Erythroblast (primary cell): ENCODE results near the gene TTC28.
"Not testable (repeated sequence)": the region's sequence is repeated elsewhere in the genome, so short reads cannot be mapped to it uniquely, and the experiment has no call there.

ENCODE experiments used
- DNase-seq, 2 experiments: peaks; one replicate each; lab custom pipeline; 2025; lab: John Stamatoyannopoulos, UW
- GATA1 ChIP-seq: IDR thresholded peaks from 2 replicates; pipeline ENCODE4 v1.6.1; 2011; ENCODE audit warnings: low read depth, mild to moderate bottlenecking, control low read depth, low read length, moderate library complexity
- POLR2A ChIP-seq: IDR thresholded peaks from 2 replicates; pipeline ENCODE4 v1.6.1; 2011; ENCODE audit warnings: mild to moderate bottlenecking, low read length

TTC28 gene

DNA sequence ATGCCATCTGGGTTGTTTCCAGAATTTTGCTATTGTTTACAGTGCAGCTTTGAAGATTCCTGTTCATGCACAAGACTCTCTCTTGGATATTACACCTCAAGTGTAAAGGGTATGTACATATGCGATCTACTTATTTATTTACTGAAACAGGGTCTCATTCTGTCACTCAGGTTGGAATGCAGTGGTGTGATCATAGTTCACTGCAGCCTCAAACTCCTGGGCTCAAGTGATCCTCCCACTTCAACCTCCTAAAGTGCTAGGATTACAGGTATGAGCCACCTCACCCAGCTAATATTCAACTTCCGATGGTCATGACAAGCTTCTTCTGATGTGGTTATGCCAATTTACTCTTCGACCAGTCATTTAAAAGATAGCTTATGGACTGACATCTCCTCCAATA lies 602.5 kb downstream of the TTC28 start:
- DNase-seq, result no peak
- TF ChIP-seq GATA1 (no peak), POLR2A (no peak)

DNA sequence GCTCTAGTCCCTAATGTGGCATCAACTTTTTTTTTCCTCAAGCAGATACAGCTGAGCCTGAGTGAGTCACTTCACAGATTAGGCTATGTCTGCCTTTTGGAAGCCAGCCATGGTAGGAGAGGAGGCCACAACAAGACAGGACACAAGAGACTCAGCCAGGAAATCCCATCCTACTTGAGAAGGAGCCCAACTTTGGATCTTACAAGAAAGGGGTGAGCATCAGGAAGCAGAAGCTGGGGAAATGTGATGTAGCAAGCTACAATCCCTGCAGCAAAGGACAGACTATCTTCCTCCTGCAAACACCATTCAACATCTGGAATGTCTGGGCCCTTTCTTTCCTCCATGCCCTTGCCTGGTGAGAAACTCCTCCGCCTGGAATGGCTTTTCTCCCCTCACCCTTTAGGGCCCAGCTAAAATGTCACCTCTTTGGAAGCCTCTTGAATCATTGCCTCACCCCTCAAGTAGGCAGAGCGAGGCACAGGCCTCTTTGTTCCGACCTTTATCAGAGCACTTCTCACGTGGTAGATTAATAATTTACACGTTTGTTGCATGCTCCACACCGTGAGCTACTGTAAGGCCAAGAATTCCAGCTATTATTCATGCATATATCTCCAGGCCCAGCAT lies 604.2 kb downstream of the TTC28 start:
- no peak for TF ChIP-seq POLR2A
- no peak for TF ChIP-seq GATA1
- DNase-seq, result peak in 1 of 2 experiments; percentile 8

DNA sequence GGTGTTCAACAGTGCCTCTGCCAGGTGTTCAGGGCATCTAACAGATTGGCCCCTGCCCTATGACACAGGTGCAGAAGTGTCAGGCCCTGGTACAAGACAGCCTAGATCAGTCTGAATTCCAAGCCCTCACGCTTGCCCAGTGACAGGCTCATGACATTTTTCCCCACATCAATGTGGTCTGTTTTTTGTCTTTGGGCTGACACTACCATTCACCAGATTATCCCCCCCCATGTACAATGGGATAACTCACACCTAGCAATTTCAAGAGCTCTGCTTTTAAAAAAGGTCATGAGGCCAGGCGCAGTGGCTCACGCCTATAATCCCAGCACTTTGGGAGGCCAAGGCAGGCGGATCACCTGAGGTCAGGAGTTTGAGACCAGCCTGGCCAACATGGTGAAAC lies 605.1 kb downstream of the TTC28 start:
- DNase-seq, result no peak
- TF ChIP-seq GATA1, result no peak
- no peak for TF ChIP-seq POLR2A

DNA sequence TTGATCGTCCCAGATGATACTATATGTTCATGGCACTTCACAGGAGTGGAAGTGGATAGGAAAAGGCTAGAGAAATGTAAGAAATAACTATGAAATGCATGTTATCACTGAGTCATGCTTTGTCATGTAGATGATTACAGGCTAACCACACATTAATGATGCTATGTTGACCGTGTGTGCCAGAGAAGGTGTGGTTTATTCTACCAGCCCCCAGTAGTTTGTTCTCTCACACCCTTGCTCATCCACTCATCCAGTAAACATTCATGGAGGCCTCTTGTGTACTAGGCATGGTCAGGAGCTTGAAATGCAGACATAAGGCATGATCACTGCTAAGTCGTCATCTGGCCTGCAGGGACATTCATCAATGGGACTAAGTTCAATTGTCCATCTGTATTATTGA lies 607.6 kb downstream of the TTC28 start:
- TF ChIP-seq GATA1 (no peak), POLR2A (no peak)

DNA sequence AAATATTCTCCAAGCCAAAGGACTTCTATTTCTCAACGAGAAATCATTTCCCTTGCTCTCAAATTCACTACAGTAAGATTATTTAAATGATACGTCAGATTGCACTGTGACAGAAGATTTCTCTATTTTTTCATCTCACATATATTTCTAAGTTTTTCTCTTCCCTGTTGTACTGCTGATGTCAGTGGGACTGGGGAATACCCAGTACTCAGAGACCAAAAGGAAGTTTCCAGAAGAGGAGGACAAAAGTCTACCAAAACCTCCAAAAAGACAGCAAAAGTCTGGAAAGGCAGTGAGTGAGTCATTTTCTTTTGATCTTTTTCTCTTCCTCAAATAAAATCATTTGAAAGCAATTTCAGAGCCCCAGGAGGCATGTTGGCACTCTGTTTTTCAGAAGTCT lies 610.8 kb downstream of the TTC28 start:
- no peak for DNase-seq
- TF ChIP-seq GATA1 (no peak), POLR2A (no peak)

More for the DNA sequence above, 607.6 kb downstream of the TTC28 start:
- DNase-seq, result peak; percentile 7 to 38

DNA sequence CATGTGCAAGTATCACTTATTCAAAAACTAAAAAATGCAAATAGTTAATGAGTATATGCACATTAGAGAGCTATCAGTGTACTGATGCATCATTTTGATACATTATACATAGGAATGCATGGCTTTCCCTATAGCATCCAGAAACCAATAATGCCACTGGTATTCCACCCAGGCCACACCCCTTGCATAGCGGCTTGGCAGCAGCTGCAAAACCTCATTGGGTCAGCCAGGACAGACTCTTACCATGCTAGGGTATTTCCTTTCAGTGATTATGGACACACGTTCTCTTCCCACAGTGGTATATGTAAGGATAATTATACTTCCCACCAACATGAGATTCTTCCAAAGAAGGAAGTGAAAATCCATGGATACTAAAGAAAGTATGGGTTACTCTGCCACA lies 614.7 kb downstream of the TTC28 start:
- no peak for DNase-seq
- TF ChIP-seq POLR2A (no peak), GATA1 (no peak)

DNA sequence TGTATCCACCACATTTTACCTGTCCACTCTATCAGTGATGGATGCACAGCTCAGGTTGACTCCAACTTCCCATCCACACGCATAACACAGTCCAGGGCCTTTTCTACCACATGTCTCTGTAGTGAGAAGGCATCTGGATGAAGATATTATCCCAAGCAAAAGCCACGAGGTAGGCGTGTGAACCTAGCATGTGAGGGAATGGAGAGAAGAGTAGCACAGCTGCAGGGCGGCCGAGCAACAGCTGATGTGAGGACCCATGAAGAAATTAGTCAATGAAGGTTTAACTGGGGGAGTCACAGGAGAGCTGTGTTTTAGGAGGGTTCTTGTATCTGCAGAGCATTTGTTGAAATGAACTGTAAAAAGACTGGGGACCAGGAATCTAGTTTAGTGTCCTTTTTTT lies 616.0 kb downstream of the TTC28 start:
- TF ChIP-seq POLR2A (no peak), GATA1 (no peak)

DNA sequence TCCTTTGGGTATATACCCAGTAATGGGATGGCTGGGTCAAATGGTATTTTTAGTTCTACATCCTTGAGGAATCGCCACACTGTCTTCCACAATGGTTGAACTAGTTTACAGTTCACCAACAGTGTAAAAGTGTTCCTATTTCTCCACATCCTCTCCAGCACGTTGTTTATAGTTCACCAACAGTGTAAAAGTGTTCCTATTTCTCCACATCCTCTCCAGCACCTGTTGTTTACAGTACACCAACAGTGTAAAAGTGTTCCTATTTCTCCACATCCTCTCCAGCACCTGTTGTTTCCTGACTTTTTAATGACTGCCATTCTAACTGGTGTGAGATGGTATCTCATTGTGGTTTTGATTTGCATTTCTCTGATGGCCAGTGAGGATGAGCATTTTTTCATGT lies 619.0 kb downstream of the TTC28 start:
- DNase-seq, result not testable (repeated sequence)

More for the DNA sequence above, 616.0 kb downstream of the TTC28 start:
- DNase-seq, result no peak

DNA sequence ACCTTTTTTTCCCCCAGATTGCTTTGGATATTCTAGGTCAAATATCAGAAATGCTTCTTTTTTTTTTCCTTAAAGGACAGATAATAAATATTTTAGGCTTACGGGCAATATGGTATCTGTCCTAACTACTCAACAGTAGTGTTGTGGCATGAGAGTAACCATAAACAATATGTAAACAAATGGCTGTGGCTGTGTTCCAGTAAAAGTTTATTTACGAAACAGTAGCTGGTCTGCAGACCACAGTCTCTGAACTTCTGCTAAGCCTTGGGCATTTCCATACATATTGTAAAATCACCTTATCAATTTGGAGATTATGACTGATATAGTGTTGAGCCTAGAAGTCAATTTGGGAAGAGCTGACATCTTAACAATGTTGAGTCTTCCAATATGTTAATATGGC lies 621.6 kb downstream of the TTC28 start:
- DNase-seq, result no peak
- TF ChIP-seq GATA1 (no peak), POLR2A (no peak)

DNA sequence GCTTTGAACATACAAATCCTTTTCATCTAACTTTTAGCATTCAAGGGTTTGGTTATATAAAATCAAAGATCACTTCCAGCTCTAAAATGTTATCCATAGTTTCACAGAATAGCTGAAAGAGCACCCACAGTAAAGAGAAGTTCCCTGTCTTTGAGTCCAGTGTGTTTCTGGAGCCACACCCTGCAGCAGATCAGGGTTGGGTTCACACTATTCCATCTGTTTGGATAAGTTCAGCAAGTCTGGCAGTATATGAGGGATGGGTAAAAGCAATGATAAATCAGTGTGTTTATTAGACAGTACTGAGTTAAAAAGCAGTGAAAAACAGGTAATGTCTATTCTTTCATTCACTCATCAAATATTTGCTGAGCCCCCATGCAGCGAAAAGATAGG lies 624.8 kb downstream of the TTC28 start:
- TF ChIP-seq POLR2A, result no peak
- no peak for TF ChIP-seq GATA1
- no peak for DNase-seq

DNA sequence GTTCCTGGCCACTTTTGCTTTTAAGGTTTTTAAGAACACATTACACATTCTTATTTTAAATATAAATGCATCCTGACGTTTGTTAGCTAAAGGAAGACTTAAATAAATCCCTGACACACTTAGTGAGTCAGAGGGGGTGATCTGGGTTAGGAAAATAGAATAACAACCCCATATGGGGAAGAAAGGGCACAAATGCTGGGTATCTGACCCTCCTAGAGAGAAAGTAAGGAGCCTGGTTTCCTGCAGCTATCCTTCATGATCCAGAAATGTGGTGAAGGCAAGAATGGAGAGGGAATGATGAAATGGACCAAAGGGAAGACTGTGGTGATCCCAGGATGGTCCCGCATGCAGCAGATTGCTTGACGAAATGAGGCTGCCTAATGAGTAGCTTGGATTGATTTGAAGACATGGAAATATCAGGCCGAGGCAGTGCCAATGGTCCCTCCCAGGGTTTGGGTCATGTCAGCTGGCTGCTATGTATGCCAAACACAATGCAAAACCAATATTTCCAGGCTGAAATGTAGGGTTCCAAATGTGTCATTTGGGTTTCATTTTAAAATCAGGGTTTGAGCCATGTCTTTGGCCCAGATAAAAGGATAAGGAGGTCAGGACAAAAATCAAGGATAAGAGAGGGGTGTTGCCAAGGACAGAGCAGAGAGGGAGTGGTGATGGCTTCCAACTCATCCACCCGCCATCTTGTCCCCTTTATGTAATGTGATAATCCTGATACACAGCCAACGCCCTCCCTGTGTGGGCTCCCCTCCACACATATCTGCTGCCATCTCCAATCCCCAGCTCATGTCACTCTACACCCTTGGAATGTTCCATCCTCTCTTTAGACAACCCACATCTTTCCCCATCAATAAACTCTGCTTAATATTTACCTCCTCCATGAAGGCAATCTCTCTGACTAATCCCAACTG lies 625.5 kb downstream of the TTC28 start:
- TF ChIP-seq POLR2A, result no peak
- TF ChIP-seq GATA1, result no peak

DNA sequence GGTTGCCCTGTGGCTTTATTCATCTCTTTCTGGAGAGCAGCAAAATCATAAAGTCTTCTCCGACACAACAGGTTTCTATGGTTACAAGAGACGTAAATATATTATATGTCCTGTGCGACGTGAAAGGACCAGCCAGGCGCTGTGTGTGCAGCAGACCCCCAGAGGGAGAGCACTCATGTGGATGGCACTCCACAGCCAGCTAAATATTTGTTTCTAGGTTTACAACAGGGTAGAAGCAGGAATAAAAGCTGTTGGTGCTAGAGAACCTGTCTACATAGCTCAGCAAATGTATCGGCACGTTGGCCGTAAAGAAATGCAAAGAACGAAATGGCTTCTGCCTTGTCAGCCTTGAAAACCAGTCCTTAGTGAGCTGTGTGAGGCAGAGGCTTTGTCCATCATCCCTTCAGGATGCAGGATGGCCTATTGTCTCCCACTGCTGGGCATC lies 626.8 kb downstream of the TTC28 start:
- TF ChIP-seq GATA1 (no peak), POLR2A (no peak)
- DNase-seq, result no peak

More for the DNA sequence above, 625.5 kb downstream of the TTC28 start:
- no peak for DNase-seq

DNA sequence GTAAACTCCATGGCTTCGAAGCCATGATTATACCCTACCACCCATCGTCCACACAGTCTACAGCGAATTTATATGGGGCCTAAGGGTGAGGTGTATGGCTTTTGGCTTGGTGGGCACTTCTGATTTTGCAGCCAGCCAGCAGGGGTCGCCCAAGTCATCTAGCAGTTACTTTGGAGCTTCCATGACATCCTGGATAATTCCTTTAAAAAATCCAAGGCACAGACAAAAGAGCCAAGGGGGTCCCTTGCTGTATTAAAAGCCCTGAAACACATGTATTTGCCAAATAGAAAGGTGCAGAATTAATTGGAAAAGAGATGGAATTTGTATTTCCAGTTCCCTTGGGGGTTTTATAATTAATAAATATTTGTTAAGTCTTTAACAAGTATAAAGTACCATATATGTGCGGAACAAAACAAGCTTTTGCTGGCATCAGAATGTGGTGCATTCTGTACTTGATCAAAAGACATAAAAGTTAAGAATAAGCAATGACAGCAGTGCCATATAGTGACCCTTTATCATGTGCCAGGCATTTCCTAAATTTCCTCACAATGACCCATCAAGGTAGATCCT lies 627.8 kb downstream of the TTC28 start:
- TF ChIP-seq POLR2A, result no peak
- no peak for TF ChIP-seq GATA1
- DNase-seq, result peak; percentile 29 to 69
